ENCODE data around the gene HOXB6.

HOXB6 gene

GRCh38 chr17:48609033-48609432 lies 4.2 kb upstream of the HOXB6 start:
- no peak for DNase-seq

DNA sequence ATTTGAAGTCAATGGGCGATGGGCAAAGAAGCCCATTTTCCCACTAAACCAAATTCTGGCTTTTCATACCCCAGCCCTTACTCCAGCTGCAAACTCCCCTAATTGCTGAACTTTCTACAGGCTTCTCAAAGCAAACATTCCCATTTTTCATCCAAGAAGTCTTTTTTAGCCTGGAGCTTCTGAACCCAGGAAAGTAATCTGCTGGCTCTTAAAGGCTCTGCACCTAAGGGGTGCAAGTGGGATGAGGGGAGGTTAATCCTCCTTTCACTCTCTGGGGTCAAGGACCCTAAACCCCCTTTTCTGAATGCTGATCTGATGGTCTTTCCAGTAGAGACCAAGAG lies 3.7 kb upstream of the HOXB6 start:
- no peak for DNase-seq

GRCh38 chr17:48606892-48607614 lies 2.3 kb upstream of the HOXB6 start:
- no peak for DNase-seq

- DNase-seq: no peak
These were observed 1.5 kb upstream of the HOXB6 start for GRCh38 chr17:48605991-48606891.

- no peak for DNase-seq
These were observed 678 bp upstream of the HOXB6 start for GRCh38 chr17:48605409-48605919.

- no peak for DNase-seq
These were observed 622 bp downstream of the HOXB6 start for GRCh38 chr17:48603959-48604769.

- no peak for DNase-seq
These were observed 3.0 kb downstream of the HOXB6 start for GRCh38 chr17:48601539-48602425.

DNA sequence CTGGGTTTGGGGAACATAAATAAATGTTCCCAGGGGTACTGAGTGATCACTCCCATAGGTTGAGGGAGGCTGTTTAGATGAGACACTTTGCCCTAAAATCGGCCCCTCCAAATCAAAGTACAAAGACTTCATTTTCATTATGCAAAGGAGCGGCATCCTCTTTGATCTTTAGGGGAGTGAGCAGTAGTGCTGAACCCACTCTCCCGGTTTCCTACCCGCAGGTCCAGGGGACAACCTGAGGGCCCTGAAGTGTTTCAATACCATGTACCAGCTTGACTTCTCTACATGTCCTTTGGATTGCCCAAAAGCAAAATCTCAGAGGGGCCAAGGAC lies 3.6 kb downstream of the HOXB6 start:
- DNase-seq: no peak

DNA sequence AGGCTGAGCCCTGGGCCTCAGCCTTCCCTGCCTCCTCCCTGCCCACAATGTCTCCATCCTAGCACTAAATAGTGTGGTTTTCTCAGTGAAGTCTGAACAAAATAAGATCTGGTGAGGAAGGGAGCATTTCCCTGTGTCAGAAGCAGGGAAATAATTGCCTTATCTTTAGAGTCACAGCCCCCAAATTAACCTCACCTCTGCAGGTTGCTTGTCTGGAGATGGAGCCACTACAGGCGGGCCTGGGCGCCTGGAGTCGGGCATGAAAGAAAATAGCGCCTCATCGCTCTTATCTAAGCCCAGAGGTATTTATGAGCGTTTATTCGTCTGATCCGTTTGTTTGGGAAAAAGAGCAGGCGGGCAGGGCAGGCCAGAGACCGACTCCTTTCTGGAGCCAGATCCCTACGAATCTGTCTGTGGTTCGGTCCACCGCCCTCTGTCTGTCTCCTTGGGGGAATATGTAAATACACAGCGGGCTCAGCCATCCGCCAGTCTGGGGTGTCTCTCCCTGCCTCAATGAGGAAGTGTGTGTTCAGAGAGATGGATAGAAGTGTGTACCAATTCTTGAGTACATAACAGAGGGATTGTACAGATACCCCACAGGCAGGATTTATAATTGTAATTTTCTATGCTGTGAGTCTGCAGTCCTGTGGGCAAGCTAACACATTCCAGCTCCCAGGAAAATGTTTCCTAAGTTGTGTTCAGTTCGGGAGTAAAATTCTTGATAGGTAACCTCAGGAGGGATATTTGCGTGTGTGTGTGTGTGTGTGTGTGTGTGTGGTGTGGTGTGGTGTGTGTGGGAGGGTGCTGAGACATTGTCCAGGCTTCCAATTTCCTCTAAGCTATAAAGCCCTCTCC lies 4.3 kb downstream of the HOXB6 start:
- no peak for DNase-seq

- DNase-seq: no peak
These were observed 5.4 kb downstream of the HOXB6 start for GRCh38 chr17:48599354-48599753.

GRCh38 chr17:48598736-48599135 lies 6.0 kb downstream of the HOXB6 start:
- no peak for DNase-seq

DNA sequence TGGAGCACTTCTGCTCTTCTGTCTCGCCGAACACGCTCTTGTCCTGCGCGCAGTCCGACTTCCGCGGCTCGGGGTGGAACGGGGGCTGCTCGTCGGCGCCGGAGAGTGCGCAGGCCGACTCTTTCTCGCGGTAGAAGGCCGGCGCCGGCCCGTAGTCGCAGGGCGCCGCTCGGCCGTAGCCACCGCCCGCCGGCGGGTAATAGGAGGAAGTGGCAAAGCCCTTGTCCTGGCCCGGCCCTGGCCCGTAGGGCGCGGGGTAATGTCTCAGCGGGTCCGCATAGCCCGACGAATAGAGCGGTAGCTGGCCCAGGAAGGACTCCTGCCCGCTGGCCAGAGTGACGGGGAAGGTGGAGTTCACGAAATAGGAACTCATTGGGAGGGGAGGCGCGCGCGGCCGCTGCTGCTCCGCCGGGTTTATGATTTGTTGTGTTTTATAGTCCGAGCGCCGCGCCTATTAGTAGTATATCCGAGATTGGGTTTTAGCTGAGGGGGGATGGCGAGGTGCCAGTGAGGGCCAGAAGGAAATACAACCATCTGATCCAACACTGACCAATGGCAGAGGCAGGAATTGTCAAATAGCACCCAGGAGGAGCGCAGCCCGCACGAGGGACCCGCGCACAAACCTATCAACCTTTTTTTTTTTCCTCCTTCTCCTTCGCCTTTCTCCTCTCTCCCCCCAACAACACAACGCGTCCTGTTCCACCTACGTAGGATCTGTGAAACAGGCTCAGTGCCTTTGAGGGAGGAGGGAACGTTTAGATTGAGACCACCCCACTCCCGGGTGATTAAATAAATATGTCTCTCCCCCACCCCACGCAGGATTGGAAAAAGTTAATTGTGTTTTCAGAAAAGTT lies 6.8 kb downstream of the HOXB6 start:
- DNase-seq: no peak

DNA sequence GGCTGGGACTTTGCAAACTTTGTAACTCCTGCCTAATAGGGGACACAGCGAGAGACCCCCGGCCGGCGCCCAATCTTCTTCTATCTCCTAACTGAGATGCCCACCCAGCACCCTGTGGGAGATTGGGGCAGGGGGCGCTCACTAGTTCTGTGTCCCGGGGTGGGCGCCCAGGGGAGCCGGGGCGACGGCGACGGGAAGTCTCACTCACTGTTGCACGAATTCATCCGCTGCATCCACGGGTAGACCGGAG lies 7.3 kb downstream of the HOXB6 start:
- no peak for DNase-seq

DNA sequence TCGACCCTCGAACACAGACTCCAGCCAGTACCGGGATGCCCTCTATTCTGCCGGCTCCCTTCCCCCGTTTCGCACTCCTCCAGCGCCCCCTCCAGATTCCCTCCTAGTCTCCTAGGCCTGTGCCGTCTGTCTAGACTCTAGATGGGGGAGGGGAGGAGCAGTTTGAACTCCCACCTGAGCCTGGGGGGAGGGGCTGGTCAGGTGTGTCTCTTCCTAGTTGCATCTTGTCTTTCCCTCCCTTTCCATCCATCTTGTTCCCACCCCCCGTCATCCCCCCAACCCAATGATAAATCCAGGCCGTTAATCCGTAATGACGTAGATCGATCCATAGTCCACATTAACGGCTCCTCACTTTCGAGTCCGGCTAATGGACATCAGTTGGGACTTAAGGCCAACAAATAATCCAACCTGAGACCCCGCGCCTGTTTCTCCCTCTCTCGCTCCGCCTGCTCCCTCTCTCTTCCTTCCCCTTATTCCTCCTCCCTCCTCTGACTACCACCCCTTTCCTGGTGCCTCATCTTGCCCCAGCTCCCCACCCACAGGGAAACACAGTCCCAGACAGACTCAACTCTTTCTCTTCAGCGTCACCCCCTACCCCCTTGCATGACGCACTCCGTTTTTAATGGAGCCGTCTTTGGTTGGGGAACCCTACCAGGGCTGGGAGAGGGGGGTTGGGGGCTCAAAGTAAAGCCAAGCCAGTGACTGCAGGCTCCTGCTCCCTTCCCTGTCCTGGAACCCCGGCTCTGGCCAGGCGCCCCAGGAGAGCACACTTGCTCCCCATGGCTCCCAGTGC lies 7.9 kb downstream of the HOXB6 start:
- no peak for DNase-seq

DNA sequence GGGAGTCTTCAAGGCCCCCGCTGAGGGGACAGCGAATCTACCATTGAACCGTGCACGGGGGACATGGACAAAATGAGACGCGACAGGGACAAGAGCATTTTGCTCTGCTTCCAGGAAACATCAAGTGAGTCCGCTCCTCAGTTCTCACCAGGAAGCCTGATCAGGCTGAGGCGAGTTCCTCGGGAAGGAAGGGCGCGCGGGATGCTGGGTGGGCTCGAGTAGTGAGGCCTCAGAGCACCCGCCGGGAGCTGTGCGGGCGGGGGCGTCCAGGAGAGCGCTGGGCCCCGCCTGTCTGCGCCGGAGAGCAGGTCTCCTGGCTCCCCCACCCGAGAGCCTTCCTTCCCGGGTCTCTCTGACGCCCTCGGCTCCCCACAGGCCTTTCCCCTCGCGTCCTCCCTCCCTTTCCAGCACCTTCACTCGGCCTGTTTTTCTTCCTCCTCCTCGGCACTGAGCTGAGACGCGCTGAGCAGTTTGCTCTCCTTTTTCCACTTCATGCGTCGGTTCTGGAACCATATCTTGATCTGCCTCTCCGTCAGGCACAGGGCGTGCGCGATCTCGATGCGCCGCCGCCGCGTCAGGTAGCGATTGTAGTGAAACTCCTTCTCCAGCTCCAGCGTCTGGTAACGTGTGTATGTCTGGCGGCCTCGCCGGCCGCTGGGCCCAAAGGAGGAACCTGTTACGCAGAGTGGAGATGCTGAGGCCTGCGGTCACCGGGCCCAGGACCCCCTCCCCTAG lies 8.6 kb downstream of the HOXB6 start:
- DNase-seq: no peak

GRCh38 chr17:48595278-48595999 lies 9.3 kb downstream of the HOXB6 start:
- no peak for DNase-seq

GRCh38 chr17:48594538-48595277 lies 10.1 kb downstream of the HOXB6 start:
- no peak for DNase-seq
